ENCODE measurements around the gene SPPL3.
"Not testable (repeated sequence)": the region's sequence is repeated elsewhere in the genome, so short reads cannot be mapped to it uniquely, and the experiment has no call there.

Gene SPPL3

DNA sequence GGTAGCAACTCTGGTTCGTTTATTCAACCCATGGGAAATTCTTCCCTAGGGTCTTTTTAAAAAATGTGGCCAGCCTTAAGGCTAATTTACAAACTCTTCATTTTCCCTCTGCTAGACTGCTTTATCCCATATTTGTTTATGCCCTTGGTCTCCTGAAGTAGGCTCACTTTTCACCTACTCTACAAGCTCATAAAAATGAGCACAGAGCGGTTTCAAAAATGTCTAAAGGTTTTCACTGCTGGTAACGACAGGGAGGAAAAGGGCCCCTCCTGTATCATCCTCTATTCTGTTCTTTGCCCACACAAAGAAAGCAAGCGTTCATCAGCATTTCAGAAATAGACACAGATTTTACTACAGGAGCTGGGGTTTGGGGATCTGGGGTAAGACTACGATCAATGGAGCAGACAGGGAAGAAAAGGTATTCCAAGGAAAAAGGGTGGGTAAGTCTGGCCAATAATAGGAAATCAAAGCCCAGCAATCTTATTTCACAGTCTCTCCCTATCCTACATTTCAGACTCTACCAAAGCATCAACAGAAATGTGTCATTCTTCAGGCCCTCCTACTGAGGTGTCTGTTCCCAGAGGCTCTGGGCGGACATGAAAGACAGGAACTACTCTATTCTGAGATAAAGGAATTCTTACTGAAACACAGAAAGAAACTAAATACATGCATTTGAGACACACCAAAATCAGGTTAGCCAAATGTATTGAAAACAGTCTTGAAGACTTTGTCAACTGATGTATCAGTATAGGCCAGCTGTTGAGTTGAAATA lies 86.4 kb downstream of the SPPL3 start:
- no peak for DNase-seq (ENCODE audit: low spot score)

DNA sequence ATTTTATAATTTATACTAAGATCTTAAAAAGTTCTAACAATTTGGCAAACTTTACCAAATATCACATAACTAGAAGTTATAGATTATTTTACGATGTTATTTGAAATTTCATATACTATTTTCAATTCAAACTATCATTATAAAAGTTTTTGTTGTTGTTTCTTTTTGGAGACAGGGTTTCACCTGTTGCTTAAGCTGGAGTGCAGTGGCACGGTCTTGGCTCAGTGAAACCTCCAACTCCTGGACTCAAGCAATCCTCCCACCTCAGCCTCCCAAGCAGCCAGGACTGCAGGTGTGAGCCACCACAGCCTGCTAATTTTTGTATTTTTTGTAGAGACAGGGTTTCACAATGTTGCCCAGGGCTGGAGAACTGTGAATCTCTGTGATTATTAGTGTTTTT lies 87.8 kb downstream of the SPPL3 start:
- DNase-seq (ENCODE audit: low spot score), result no peak

DNA sequence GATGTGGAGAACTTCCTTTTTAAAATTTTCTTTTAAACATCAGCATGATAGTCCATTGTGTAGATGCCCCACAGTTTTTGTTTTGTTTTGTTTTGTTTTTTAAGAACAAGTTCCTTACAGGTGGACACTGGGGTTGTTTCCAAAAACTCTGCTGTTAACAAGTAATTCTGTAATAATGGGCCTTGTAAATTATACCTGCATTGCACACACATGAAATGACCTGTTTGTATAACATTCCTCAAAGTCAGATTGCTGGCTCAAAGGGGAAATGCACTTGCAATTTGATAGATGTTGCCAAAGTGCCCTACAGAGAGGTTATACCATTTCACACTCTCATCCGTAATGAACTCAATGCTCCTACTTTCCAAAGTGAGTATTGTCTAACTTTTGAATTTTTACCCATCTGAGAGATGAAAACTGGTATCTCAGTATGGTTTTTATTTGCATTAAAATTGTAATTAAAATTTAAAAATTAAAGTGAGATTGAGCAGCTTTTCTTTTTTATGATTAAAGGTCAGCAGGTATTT lies 89.2 kb downstream of the SPPL3 start:
- no peak for DNase-seq (ENCODE audit: low spot score)

GRCh38 chr12:120814203-120814902 lies 89.8 kb downstream of the SPPL3 start:
- no peak for DNase-seq (ENCODE audit: low spot score)

DNA sequence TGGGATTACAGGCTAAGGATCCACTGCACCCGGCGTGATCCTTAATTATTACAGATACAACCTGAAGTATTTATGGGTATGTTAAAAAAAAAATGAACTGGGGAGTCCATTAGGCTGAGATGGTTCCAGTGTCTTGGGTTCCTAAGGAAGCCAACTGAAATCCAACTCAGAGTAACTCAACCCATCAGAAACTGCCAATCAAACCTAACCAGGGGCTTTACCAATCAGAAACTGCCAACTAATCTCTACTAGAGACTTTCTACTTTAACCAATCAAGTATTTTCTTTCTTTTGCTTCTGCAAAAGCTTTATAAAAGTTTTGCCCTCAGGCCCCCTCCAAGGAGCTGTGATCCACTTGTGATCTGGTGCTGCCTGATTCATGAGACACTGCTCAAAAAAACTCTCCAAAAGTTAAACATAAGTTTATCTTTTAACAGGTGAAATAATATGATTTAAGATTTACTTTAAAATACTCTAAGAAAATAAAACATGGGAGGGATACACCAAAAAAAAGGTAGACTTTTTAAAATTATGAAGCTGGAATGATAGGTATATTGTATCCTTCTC lies 90.5 kb downstream of the SPPL3 start:
- DNase-seq (ENCODE audit: low spot score), result no peak

- no peak for DNase-seq (ENCODE audit: low spot score)
Measured at GRCh38 chr12:120810021-120810420, 94.1 kb downstream of the SPPL3 start.

DNA sequence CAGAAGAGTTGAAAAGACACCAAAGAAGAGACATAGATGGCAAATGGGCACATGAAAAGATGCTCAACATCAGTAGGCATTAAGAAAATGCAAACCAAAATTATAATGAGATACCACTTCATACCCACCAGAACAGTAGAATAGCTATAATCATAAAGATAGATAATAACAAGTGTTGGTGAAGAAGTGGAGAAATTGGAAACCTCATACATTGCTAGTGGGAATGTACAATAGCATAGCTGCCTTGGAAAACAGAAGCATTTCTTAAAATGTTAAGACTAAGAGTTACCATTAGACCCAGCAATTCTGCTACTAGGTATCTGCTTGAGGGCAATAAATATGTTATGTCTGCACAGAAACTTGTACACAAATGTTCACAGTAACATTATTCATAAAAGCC lies 99.7 kb downstream of the SPPL3 start:
- DNase-seq (ENCODE audit: low spot score), result no peak

DNA sequence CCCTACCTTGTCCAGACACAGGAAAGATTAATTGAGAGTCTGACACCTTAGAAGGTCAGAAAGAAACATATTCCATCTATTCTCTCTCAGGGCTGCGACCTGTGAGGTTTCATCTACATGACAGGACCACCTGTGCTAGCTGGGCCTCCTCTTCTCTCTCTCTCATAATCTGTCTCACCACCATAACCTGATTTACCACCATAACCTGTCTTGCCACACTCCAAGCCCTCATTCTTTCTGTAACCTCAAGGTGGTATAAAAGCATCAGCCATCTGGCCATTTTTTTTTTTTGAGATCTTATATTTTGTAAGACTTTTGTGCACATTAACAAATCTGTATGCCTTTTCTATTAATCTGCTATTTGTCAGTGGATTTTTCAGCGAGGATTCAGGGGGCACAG lies 103.0 kb downstream of the SPPL3 start:
- no peak for DNase-seq (ENCODE audit: low spot score)

DNA sequence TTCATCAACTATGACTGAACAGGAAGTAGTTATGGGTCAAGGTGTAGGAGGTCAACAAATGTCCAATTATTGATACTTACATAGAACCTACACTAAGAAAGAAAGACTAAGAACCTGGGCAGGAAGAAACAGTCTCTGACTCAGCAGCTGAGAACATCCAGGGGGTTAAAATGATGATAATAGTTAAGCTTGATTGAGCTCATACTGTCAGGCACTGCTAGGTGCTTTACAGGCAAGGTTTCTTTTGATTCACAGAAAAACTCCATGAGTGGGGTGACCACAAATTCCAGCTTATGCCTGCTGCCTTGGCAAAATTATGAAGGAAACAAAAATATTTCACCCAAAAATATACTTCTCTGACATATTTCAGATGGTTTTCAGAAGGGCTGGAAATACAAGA lies 103.5 kb downstream of the SPPL3 start:
- DNase-seq (ENCODE audit: low spot score), result no peak

GRCh38 chr12:120799243-120800045 lies 104.7 kb downstream of the SPPL3 start:
- no peak for DNase-seq (ENCODE audit: low spot score)

DNA sequence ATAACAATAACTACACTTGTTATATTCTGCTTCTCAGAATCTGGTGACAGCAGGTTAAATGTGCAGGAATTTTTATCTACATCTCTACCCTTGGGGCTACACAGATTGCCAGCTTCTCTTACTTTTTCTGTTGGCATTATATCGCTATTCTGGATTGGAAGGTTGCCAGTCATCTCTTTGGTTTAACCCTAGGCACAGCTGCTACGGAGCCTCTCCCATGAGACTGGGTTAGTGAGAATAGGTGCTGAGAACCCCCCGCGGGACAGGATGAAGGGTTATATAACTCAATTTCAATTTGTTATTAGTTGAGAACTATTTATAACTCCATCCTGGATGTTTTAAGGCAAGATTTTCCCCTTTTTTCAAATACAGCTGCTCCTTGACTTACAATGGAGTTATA lies 105.5 kb downstream of the SPPL3 start:
- DNase-seq (ENCODE audit: low spot score), result no peak

DNA sequence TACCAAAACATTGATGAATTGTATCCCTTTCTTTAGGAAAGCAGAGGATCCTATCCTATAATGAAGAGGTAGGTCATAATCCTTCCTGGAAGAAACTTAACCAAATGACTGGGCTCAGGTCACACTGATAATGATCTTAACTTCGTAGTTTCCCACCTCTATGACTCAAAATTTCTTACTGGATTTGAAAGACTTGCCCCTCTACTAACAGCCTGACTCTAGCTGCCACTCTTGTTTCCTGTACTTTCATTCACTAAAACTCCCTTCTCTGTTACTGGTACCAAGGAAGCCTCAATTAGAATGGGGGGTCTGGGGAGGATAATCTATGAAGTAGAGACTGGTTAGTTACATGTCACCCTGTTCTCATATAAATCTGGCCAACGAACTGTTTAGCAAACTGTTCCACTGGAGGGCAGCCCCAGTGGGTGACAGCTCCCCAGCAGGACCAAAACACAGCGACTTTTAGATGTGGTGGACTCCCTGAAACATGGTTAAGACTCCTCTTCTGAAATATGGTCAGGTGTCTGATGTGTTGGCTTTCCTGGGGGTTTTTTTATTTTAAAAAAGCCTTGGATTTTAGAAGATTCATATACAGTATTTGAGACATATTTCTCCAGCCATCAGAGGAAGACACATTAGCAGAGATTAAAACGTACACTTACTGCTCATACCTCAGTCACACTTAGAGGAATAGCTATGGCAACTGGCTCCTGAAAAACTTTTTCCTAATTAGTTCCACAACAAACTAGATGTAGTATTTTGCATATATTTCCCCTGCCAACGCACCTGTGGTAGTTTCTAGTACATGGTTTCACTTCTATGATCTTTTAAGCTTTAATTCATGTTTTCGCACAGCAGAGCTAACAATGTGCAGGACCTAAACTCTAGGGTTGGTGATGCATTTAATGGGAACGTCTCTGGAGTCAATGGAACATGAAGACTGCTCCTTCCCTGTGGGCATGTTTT lies 106.2 kb downstream of the SPPL3 start:
- no peak for DNase-seq (ENCODE audit: low spot score)

- DNase-seq (ENCODE audit: low spot score), result no peak
Measured at GRCh38 chr12:120795441-120796178, 108.5 kb downstream of the SPPL3 start.

DNA sequence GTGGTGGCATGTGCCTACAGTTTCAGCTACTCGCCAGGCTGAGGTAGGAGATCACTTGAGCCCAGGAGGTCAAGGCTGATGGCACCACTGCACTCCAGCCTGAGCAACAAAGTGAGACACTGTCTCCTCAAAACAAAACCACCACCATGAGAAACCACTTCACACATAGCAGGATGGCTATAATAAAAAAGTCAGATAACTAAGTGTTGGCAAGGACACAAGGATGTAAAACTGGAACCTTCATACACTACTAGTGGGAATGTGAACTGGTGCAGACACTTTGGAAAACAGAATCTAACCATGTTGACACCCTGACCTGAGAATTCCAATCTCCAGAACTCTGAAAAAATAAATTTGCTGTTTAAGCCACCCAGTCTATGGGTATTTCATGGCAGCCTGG lies 110.8 kb downstream of the SPPL3 start:
- no peak for DNase-seq (ENCODE audit: low spot score)

- DNase-seq (ENCODE audit: low spot score), result not testable (repeated sequence)
Measured at GRCh38 chr12:120792456-120792855, 111.7 kb downstream of the SPPL3 start.

DNA sequence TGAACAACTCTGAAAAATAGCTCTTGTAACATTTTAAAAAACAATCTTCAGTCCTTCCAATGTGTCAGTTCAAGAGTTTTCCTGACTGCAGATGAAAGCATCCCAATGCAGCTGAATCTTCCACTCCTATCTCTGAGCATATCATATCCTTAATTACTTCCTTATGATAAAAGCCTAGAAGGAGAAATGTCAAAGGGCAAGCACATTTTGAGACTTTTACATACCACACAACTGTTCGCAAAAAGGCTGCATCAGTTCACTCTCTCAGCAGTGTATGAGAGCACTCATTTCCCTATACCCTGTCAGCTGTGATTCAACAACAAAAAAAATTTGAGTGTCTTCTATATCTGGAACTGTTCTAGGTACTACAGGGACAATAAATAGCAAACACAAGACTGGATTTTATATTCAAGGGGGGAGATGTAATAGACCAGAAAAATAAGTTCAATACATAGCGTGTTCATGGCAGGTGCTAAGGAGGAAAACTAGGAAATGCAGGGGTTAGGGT lies 112.4 kb downstream of the SPPL3 start:
- DNase-seq (ENCODE audit: low spot score), result no peak

DNA sequence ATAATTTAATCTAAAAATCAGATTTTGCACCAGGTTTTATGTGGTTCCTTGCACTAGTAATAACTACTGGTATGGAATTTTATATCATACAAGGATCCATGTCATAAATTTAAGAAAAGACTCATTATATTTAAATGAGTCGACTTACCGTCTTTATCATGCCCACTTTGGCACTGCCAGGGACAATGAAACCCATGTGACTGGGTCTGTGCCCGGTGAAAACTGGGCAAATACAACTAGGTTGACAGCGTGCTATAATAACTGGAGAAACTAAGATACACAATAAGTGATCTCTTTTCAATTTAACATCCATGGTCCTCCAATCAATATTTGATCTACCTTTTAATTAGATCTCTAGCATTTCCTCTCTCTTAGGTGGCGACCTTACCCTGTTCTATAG lies 114.0 kb downstream of the SPPL3 start:
- DNase-seq (ENCODE audit: low spot score), result no peak

DNA sequence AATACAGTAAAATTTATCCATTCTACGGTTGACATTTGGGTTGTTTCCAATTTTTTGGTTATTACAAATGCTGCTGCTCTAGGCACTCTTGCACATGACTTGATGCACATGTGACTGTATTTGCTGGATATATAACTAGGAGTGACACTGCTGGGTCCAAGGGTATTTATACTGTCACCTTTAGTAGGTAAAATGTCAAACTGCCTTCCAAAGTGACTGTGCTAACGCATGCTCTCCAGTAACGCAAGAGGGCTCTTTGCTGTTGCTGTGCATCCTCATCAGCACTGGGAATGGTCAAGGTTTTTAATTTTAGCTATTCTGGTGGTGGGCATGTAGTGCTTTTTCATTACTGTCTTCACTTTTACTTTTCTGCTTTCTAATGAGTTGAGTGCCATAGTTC lies 116.3 kb downstream of the SPPL3 start:
- DNase-seq (ENCODE audit: low spot score), result no peak

DNA sequence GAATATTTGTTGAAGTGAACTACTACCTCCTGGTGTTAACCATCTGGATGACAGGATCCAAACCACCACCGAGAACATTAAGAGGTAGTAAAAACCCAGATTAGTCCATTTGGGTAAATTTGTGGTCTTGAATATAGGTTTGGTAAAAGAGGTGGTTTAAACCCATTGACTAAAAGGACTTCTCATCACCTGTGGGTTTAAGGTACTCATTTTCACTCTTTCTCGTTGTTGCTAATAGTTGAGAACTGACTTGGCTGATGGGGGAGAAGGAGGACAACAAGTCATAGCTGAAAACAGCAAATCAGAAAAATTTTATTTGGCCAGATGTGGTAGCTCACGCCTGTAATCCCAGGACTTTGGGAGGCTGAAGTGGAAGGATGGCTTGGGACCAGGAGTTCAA lies 119.4 kb downstream of the SPPL3 start:
- no peak for DNase-seq (ENCODE audit: low spot score)

GRCh38 chr12:120783197-120783596 lies 121.0 kb downstream of the SPPL3 start:
- no peak for DNase-seq (ENCODE audit: low spot score)
